ENCODE measurements around the gene LCP2. TPM values are rescaled to one million over a fixed set of nuclear protein-coding genes. Genes with fewer than 3 reads are reported as not detected.

Gene LCP2
- polyA plus RNA-seq, 3 donors, result 52.0 to 177 (median 89.5) TPM

- peaks cover 82 to 85% of the 10 kb centered on the region in 2 donors for H3K4me1 ChIP-seq (ENCODE audit: control insufficient read depth in 1 of 2, insufficient read depth in 2 of 2, low read length in 2 of 2)
- peak overlapping the region in 1 of 2 donors; percentile 95 for H3K27ac ChIP-seq (ENCODE audit: low read depth in 1 of 2, low read length in 2 of 2)
- no peaks in the 10 kb centered on the region for H3K27me3 ChIP-seq (ENCODE audit: control insufficient read depth in 2 of 2, insufficient read depth in 2 of 2, low read length in 2 of 2)
- H2AFZ ChIP-seq (ENCODE audit: insufficient read depth, low read depth, low read length, poor library complexity, severe bottlenecking), result no peak overlapping the region
- no peaks in the 10 kb centered on the region for H3K9me3 ChIP-seq (replicated peaks in 1 of 2; ENCODE audit: control insufficient read depth in 1 of 2, insufficient read depth in 1 of 2, low read length in 2 of 2)
- WGBS (ENCODE audit: insufficient coverage), result no CpG with 5 or more reads among the region's 3 CpGs
- Mint-ChIP-seq H3K36me3 (peaks cover 64 to 76% of the 10 kb centered on the region in 2 donors), H3K4me3 (peak overlapping the region; percentile 99 to 100), H3K4me1 (peaks cover 81% of the 10 kb centered on the region), H3K9me3 (peaks cover 0 to 4% (median 0%) of the 10 kb centered on the region in 7 donors), H3K27ac (peak overlapping the region; percentile 78 to 100 (median 90)), H3K27me3 (ENCODE audit: low read depth in 3 of 3) (peaks cover 0 to 4% (median 2%) of the 10 kb centered on the region in 3 donors)
- H3K36me3 ChIP-seq (replicated peaks in 1 of 2; ENCODE audit: control insufficient read depth in 1 of 2, insufficient read depth in 2 of 2, low read length in 2 of 2), result peaks cover 47 to 60% of the 10 kb centered on the region in 2 donors
- peak overlapping the region; percentile 93 to 97 (median 95) for H3K4me3 ChIP-seq (replicated peaks in 1 of 3; ENCODE audit: low read depth in 2 of 3, low read length in 3 of 3)
- TF ChIP-seq, protein P1, sequence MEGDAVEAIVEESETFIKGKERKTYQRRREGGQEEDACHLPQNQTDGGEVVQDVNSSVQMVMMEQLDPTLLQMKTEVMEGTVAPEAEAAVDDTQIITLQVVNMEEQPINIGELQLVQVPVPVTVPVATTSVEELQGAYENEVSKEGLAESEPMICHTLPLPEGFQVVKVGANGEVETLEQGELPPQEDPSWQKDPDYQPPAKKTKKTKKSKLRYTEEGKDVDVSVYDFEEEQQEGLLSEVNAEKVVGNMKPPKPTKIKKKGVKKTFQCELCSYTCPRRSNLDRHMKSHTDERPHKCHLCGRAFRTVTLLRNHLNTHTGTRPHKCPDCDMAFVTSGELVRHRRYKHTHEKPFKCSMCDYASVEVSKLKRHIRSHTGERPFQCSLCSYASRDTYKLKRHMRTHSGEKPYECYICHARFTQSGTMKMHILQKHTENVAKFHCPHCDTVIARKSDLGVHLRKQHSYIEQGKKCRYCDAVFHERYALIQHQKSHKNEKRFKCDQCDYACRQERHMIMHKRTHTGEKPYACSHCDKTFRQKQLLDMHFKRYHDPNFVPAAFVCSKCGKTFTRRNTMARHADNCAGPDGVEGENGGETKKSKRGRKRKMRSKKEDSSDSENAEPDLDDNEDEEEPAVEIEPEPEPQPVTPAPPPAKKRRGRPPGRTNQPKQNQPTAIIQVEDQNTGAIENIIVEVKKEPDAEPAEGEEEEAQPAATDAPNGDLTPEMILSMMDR (IDR thresholded peaks at IDR 0.05), result no peak
- DNase-seq, result no peak
- H3K79me2 ChIP-seq (ENCODE audit: insufficient read depth, low read length), result peaks cover 99% of the 10 kb centered on the region
- peaks cover 87% of the 10 kb centered on the region for H4K20me1 ChIP-seq (ENCODE audit: insufficient read depth, low read length)
- peak overlapping the region; percentile 87 for H3K4me2 ChIP-seq (replicated peaks; ENCODE audit: extremely low read depth, low read length, poor library complexity, severe bottlenecking)
- peak overlapping the region; percentile 13 for H3K9ac ChIP-seq (ENCODE audit: insufficient read depth, low read length, poor library complexity, severe bottlenecking)
- intact Hi-C loops (cut with micrococcal nuclease), result loop anchor here (5.0 kb wide), 2 partner anchors 38 to 48 kb away; no protein-coding TSS in a partner anchor
These were observed 3.5 kb downstream of the LCP2 start for GRCh38 chr5:170294057-170294456.

DNA sequence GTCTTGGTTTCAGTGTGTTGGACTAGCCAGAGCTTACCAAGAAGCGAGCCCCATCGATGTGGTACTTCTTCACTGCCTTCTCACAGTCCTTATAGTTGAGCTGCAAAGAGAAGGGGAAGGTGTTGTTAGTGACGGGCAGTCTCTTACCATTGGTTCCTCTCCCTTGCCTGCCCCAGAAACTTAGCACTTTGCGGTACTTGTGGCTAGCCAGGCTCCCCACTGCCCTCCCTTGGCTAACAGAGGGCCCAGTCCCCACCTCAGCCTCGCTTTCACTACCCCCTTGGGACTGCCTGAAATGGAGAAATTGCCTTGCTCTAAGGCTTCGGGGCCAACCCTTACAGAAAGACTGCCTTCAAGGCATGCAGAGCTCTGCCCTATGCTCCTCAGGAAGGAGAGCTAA lies 4.3 kb downstream of the LCP2 start:
- H3K27me3 Mint-ChIP-seq (ENCODE audit: low read depth in 3 of 3), result peaks cover 0 to 4% (median 2%) of the 10 kb centered on the region in 3 donors
- H3K36me3 Mint-ChIP-seq, result peaks cover 72 to 83% of the 10 kb centered on the region in 2 donors
- Histone ChIP-seq H4K20me1 (ENCODE audit: insufficient read depth, low read length) (peaks cover 95% of the 10 kb centered on the region), H3K79me2 (ENCODE audit: insufficient read depth, low read length) (peaks cover 99% of the 10 kb centered on the region), H3K9me3 (replicated peaks in 1 of 2; ENCODE audit: control insufficient read depth in 1 of 2, insufficient read depth in 1 of 2, low read length in 2 of 2) (no peaks in the 10 kb centered on the region), H3K4me3 (replicated peaks in 1 of 3; ENCODE audit: low read depth in 2 of 3, low read length in 3 of 3) (peak overlapping the region in 2 of 3 experiments; percentile 93 to 97), H2AFZ (ENCODE audit: insufficient read depth, low read depth, low read length, poor library complexity, severe bottlenecking) (no peak overlapping the region), H3K9ac (ENCODE audit: insufficient read depth, low read length, poor library complexity, severe bottlenecking) (peak overlapping the region; percentile 13), H3K36me3 (replicated peaks in 1 of 2; ENCODE audit: control insufficient read depth in 1 of 2, insufficient read depth in 2 of 2, low read length in 2 of 2) (peaks cover 55 to 68% of the 10 kb centered on the region in 2 donors), H3K4me2 (replicated peaks; ENCODE audit: extremely low read depth, low read length, poor library complexity, severe bottlenecking) (peak overlapping the region; percentile 87), H3K4me1 (ENCODE audit: control insufficient read depth in 1 of 2, insufficient read depth in 2 of 2, low read length in 2 of 2) (peaks cover 82 to 85% of the 10 kb centered on the region in 2 donors), H3K27ac (ENCODE audit: low read depth in 1 of 2, low read length in 2 of 2) (peak overlapping the region; percentile 66 to 95), H3K27me3 (ENCODE audit: control insufficient read depth in 2 of 2, insufficient read depth in 2 of 2, low read length in 2 of 2) (no peaks in the 10 kb centered on the region)
- H3K9me3 Mint-ChIP-seq, result peaks cover 0 to 4% (median 0%) of the 10 kb centered on the region in 7 donors
- WGBS (ENCODE audit: insufficient coverage), result 0% methylated on average over 1 of the region's 6 CpGs
- peak overlapping the region; percentile 99 to 100 for H3K4me3 Mint-ChIP-seq
- H3K27ac Mint-ChIP-seq, result peak overlapping the region; percentile 89 to 100 (median 93)
- intact Hi-C loops (cut with micrococcal nuclease), result loop anchor here (5.0 kb wide), 2 partner anchors 39 to 49 kb away; no protein-coding TSS in a partner anchor
- TF ChIP-seq, protein P1 (IDR thresholded peaks at IDR 0.05), result no peak
- H3K4me1 Mint-ChIP-seq, result peaks cover 83% of the 10 kb centered on the region
- DNase-seq, result peak; percentile 89 to 93 (median 93)
